ENCODE results near the gene LAMC2. TPM values are rescaled to one million over a fixed set of nuclear protein-coding genes. Genes with fewer than 3 reads are reported as not detected.

LAMC2 gene
- total RNA-seq, 2 donors from 2014 or later: 9.3 to 11.6 TPM

GRCh38 chr1:183249941-183250452 is 63.9 kb downstream of the LAMC2 start:
- no peaks in the 10 kb centered on the region for H3K36me3 ChIP-seq
- DNase-seq (ENCODE audit: low spot score): no peak
- no peaks in the 10 kb centered on the region for H3K4me1 ChIP-seq (replicated peaks)
- H3K9me3 ChIP-seq: no peaks in the 10 kb centered on the region
- WGBS: 87% methylated on average over 5 of the region's 5 CpGs
- intact Hi-C loops (cut with DNase I): no loop called here
- no peak overlapping the region for H3K27ac ChIP-seq
- no peak for TF ChIP-seq POLR2A (IDR thresholded peaks at IDR 0.05)
- TF ChIP-seq CTCF (IDR thresholded peaks at IDR 0.05): no peak
- TF ChIP-seq POLR2AphosphoS5 (IDR thresholded peaks at IDR 0.05): no peak
- no peak overlapping the region for H3K4me3 ChIP-seq
- no peaks in the 10 kb centered on the region for H3K27me3 ChIP-seq (replicated peaks; ENCODE audit: insufficient read depth)

GRCh38 chr1:183251101-183251958 is 65.3 kb downstream of the LAMC2 start:
- H3K27ac ChIP-seq: no peak overlapping the region
- intact Hi-C loops (cut with DNase I): no loop called here
- no peak for DNase-seq (ENCODE audit: low spot score)
- H3K4me1 ChIP-seq (replicated peaks): no peaks in the 10 kb centered on the region
- H3K36me3 ChIP-seq: no peaks in the 10 kb centered on the region
- no peaks in the 10 kb centered on the region for H3K27me3 ChIP-seq (replicated peaks; ENCODE audit: insufficient read depth)
- no peak overlapping the region for H3K4me3 ChIP-seq
- 92% methylated on average over 12 of the region's 12 CpGs for WGBS
- H3K9me3 ChIP-seq: no peaks in the 10 kb centered on the region
- TF ChIP-seq POLR2AphosphoS5 (IDR thresholded peaks at IDR 0.05): no peak
- no peak for TF ChIP-seq POLR2A (IDR thresholded peaks at IDR 0.05)
- no peak for TF ChIP-seq CTCF (IDR thresholded peaks at IDR 0.05)

GRCh38 chr1:183251959-183252450 is 65.9 kb downstream of the LAMC2 start:
- intact Hi-C loops (cut with DNase I): no loop called here
- Histone ChIP-seq H3K4me3 (no peak overlapping the region), H3K36me3 (no peaks in the 10 kb centered on the region), H3K27me3 (replicated peaks; ENCODE audit: insufficient read depth) (no peaks in the 10 kb centered on the region), H3K27ac (no peak overlapping the region), H3K4me1 (replicated peaks) (no peaks in the 10 kb centered on the region), H3K9me3 (no peaks in the 10 kb centered on the region)
- WGBS: 92% methylated on average over 8 of the region's 8 CpGs
- TF ChIP-seq CTCF (IDR thresholded peaks at IDR 0.05): no peak
- no peak for TF ChIP-seq POLR2AphosphoS5 (IDR thresholded peaks at IDR 0.05)
- TF ChIP-seq POLR2A (IDR thresholded peaks at IDR 0.05): no peak
- DNase-seq (ENCODE audit: low spot score): no peak

GRCh38 chr1:183255073-183255472 is 69.0 kb downstream of the LAMC2 start:
- Histone ChIP-seq H3K4me1 (replicated peaks) (no peaks in the 10 kb centered on the region), H3K27ac (no peak overlapping the region), H3K36me3 (no peaks in the 10 kb centered on the region), H3K27me3 (replicated peaks; ENCODE audit: insufficient read depth) (no peaks in the 10 kb centered on the region), H3K4me3 (no peak overlapping the region), H3K9me3 (no peaks in the 10 kb centered on the region)
- WGBS: 92% methylated on average over 1 of the region's 1 CpG
- TF ChIP-seq CTCF (IDR thresholded peaks at IDR 0.05) (no peak), POLR2A (IDR thresholded peaks at IDR 0.05) (no peak), POLR2AphosphoS5 (IDR thresholded peaks at IDR 0.05) (no peak)
- intact Hi-C loops (cut with DNase I): no loop called here
- DNase-seq (ENCODE audit: low spot score): no peak

All from prostate gland (tissue), 2 donors.